Thyroid gland (tissue), 4 donors: ENCODE measurements around the gene TBC1D22A.

Experiments
- POLR2A ChIP-seq, 2 donors: fragments of 450-650 bp; IDR thresholded peaks; one replicate each; pipeline ENCODE4 v1.6.1; 2017; ENCODE audit warnings: antibody characterized with exemption in 2 of 2, mild to moderate bottlenecking in 2 of 2, moderate library complexity in 1 of 2
- TF ChIP-seq, protein P1 (sequence below), 6 experiments: fragments of 200-600 bp in 3 of 6; fragments of 450-650 bp in 3 of 6; sonication (generic) in 3 of 6; IDR thresholded peaks; one replicate each; pipeline ENCODE4 v1.5.1; 2016 to 2019; ENCODE audit warnings: antibody characterized with exemption in 6 of 6, mild to moderate bottlenecking in 2 of 6, inconsistent platforms in 1 of 6, moderate library complexity in 1 of 6

GRCh38 chr22:47057916-47058585 lies 295.6 kb downstream of the TBC1D22A start:
- TF ChIP-seq, protein P1, sequence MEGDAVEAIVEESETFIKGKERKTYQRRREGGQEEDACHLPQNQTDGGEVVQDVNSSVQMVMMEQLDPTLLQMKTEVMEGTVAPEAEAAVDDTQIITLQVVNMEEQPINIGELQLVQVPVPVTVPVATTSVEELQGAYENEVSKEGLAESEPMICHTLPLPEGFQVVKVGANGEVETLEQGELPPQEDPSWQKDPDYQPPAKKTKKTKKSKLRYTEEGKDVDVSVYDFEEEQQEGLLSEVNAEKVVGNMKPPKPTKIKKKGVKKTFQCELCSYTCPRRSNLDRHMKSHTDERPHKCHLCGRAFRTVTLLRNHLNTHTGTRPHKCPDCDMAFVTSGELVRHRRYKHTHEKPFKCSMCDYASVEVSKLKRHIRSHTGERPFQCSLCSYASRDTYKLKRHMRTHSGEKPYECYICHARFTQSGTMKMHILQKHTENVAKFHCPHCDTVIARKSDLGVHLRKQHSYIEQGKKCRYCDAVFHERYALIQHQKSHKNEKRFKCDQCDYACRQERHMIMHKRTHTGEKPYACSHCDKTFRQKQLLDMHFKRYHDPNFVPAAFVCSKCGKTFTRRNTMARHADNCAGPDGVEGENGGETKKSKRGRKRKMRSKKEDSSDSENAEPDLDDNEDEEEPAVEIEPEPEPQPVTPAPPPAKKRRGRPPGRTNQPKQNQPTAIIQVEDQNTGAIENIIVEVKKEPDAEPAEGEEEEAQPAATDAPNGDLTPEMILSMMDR (IDR thresholded peaks at IDR 0.05) = no peak
- no peak for TF ChIP-seq POLR2A (IDR thresholded peaks at IDR 0.05)
